Suppressor macrophage treated with lipopolysaccharide for 4 hours (primary cell): Measurements from ENCODE around the gene NLRC5.
"Not testable (repeated sequence)": the region's sequence is repeated elsewhere in the genome, so short reads cannot be mapped to it uniquely, and the experiment has no call there.

Source experiments
- DNase-seq: peaks from one replicate; pipeline ENCODE4 v3.0.0-alpha.2; 2020

Gene NLRC5

DNA sequence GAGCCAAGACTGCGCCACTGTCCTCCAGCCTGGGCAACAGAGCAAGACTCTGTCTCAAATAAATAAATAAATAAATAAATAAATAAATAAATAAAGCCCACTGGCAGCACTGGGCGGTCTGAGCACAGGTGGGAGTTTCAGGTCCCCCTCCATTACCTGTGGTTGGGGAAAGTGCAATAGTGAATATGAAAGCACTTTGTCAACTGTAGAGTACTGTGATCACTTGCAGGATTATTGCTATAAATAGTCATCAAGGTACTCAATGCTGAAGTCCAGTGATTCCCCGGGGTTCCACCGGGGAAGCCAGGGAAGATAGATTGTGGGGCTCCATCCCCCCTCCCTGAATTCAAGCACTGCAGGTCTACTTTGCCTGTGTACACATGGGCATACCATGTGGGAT, 60.3 kb downstream of the NLRC5 start:
- DNase-seq: no peak

DNA sequence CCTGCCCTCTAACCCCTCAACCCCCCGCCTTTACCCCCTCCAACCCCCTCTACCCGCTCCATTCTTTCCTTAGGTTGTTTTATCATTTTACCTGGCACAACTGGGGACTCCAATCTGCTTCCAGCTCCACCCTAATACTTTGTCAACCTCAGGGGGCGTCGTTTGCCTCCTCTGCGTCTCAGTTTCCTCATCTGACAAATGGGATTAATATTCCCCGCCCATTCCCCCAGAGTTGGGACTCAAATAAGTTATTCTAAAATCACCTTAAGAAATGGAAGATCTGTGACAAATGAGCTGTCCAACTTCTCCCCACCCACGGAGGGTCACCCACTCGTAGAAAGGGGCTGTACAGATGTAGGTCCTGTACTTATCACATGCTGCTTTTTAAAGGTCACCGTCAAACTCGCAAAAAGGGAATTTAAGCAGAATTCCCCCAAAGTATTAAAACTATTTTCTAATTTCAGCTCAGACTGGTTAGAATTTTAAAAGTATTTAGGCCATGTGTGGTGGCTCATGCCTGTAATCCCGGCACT, 62.4 kb downstream of the NLRC5 start:
- peak; percentile 64 for DNase-seq

DNA sequence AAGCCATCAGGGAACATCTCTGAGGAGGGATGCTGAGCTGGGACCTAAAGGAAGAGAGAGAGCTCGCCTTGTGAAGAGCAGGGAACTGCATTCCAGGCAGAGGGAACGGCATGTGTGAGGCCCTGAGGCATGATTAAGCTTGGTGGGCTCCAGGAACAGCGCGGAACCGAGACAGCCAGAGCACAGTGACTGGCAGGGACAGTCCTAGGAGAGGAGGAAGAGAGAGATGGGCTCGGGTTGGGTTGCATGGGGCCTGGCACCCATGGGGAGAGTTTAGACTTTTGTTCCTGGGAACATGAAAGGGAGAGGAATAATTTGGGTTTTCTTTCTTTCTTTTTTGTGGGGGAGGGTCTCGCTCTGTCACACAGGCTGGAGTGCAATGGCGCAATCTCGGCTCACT, 63.8 kb downstream of the NLRC5 start:
- DNase-seq: no peak

DNA sequence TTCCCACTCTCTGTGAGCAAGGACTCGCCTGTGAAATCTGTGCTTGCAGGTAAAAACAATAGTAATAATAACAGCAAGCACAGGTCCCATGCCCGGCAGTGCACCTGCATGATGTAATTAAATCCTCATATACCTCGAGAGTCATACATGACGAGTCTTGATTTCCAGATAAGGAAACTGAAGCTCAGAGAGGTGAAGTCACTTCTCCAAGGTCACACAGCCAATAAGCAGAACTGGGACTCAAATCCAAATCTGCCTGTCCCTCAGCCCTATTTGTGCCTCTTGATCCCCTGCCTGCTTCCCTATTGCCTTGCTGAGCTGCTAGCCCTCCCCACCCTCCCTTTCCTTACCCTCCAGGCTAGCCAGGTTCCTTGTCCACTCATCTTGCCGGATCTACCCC, 65.0 kb downstream of the NLRC5 start:
- DNase-seq: no peak

DNA sequence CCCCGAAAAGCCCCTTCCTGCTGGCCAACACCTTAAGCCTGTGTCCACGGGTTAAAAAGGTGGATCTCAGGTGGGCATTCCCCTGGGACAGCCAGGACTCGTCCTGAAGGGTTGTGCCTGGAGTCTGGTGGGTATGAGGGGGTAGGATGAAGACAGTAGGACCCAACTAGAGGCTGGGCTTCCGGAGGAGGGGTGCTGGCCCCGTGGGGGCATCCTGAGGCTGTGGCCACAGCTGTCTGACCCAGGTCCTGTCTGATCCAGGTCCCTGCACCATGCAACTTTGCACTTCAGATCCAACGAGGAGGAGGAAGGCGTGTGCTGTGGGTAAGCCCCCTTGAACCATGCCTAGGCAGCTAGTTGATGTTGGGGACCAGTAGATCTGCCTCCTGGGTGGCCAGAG, 65.4 kb downstream of the NLRC5 start:
- DNase-seq: no peak

DNA sequence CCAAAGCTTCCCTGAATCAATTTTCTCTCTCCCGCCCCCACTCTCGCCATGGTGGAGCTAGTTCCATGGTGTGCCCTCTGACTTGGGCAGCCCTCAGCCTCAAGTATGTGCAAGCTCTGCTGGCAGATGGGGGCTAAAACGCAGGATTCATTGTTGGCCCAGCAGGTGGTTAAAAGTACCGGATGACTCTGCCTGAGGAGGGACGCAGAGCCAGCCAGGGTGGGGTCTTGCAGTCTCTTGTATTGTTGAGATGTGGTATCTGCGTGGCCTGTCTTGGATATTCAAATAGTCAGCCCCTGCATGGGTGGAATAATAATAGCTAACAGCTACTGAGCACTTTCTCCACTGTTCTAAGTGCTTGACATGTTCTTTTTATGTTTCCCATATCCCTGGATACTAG, 66.3 kb downstream of the NLRC5 start:
- no peak for DNase-seq

DNA sequence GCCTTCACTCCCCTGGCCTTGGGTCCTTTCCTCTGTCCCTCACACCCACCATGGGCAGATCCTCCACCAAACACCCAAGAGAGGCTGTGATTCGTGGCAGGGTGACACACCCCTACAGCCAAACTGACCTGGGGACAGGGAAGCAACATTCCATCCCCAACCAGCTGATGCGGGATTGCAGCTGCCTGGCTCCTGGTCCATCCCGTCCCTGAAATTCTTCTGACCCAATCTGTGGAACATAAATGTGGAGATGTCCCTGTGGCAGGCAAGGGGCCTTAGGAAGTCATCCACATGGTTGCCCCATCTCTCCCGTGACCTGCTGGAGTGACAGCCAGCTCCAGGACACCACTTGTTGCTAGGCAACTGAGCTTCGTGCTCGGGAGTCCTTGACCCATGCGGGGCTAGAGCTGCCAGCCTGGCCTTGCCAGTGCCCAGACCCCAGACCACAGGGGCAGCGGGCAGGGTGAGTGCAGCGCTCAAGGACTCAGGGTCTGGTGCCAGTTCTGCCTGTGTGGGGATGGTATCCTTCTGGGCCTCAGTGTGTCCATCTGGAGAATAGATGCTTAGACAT, 69.0 kb downstream of the NLRC5 start:
- DNase-seq: no peak

DNA sequence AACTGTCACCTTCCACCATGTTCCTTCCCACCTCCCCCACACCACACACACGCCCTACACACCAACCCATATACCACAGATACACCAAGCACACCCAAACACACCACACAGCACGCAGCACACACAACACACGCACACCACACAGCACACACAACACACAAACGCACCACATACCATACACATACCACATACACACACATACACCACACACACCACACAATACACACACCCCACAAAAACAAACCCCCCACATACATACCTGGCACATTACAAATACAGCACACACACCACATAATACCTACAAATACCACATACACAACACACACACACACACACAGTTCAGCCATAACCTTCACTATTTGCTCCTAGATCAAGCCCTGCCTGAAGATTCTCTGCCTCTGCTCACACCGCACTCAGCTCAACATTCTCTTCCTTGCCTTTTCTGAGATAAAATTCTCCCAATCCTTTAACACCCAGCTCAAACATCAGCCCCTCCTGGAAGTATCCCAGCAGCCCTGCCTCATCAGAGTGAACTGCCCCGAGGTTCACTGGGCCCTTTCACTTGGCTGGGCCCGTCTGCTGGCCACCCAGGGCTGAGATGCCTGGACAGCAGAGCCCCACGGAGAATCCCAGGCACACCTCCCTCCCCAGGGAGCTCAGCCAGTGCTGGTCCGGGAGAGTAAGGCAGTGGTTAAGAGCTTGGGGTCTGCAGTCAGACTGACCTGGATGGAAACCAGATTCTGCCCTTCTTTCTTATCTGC, 71.1 kb downstream of the NLRC5 start:
- DNase-seq: no peak

DNA sequence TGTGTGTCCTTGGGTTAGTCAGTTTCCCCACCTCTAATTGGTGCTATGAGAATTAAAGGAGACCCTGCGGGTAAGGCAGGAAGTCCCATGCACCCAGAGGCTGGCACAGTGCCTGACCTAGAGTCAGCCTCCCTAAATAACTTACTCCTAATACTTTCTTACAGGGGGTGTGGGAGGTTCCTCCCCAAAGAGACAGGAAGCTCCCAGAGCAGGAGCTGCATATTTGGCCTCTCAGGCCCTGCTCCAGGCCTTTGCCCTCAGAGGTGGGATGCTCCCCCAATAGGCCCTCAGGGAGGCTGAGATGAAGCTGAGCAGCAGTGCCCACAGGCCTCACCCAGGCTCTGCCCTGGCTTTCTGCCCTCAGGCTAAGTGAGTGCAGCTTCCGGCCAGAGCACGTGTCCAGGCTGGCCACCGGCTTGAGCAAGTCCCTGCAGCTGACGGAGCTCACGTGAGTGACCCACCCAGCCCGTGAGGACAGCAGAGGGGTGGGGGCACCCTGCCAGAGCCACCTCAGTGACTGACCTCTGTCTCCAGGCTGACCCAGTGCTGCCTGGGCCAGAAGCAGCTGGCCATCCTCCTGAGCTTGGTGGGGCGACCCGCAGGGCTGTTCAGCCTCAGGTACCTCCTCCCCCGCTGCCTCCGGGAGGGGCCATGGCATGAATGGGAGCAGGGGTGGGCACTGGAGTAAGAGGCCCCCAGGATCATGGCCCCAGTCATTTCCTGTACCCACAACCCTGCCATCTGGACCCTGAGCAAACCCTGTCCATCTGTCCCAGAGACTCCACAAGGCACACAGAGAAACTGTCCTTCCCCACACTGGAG, 71.9 kb downstream of the NLRC5 start:
- DNase-seq: peak; percentile 58

DNA sequence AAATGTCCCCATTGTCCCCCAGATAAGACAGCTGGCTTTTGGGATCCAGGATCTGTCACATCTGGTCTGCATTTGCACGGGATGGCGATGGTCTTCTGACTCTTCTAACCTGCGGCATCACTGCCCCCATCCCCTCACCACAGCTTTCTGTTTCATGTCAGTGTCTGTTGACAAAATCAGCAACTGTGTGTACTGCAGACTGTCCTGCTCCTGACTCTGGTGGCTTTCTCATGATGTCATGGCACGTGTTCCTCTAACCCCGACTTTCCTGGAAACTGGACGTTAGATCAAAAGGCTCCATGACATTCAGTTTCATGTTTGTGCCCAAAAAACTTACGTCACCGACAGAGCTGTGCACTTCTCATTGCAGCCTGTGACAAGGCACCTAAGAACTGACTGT, 73.0 kb downstream of the NLRC5 start:
- DNase-seq: peak; percentile 88

DNA sequence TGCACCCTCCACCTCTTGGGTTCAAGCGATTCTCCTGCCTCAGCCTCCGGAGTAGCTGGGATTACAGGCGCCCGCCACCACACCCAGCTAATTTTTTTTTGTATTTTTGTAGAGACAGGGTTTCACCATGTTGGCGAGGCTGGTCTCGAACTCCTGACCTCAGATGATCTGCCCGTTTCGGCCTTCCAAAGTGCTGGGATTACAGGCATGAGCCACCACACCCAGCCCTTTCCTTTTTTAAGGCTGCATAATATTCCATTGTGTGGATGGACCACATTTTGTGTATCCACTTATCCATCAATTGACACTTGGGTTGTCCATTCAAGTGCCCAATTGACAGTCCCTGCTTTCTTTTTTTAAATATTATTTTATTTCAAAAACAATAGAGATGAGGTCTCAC, 73.8 kb downstream of the NLRC5 start:
- not testable (repeated sequence) for DNase-seq

DNA sequence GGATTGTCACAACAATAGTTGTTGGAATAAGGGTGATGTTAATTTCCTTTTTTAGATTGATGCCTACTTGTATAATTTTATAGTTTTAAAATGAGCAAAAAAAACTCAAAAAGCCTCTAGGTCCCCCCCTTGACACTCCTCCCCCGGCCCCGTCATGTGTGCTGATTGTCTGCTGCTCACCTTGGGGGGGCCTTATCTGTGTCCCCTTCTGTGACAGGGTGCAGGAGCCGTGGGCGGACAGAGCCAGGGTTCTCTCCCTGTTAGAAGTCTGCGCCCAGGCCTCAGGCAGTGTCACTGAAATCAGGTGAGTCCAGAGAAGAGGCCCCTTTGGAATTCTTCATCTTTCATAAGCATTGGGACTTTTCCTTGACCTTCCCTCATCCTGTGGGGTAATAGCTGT, 75.6 kb downstream of the NLRC5 start:
- DNase-seq: no peak

DNA sequence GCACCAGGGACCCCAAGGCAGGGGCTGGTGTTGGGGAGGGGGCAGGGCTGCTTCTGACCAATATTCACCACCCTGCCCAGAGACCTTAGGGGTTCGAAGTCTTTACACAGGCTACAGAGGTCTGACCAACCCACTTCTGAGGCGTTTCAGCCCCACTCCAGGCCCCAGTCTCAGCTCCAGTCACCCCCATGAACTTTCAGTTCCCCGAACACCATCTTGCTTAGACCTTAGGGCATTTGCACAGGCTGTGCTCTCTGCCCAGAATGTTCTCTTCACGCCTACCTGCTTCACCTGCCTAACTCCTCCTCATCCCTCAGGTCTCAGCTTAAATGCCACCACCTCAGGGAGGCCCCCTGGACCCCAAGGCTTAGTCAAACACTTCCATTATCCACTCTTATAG, 77.3 kb downstream of the NLRC5 start:
- DNase-seq: no peak

DNA sequence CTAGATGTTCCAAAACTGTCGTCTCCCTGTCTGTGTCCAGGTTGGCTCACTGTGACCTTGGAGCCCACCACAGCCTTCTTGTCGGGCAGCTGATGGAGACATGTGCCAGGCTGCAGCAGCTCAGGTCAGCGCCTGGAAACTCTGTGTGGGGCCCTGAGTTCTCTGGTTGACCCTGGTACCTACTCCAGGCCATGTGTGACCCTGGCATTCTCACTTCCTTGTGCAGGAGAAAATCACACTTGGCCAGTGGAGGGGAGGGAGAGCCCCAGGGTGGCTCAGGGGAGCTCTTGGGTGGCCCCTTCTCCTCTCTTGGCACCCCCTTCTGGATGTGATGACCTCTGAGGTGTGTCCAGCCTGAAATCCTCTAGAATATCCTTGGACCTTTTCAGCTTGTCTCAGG, 78.0 kb downstream of the NLRC5 start:
- no peak for DNase-seq

DNA sequence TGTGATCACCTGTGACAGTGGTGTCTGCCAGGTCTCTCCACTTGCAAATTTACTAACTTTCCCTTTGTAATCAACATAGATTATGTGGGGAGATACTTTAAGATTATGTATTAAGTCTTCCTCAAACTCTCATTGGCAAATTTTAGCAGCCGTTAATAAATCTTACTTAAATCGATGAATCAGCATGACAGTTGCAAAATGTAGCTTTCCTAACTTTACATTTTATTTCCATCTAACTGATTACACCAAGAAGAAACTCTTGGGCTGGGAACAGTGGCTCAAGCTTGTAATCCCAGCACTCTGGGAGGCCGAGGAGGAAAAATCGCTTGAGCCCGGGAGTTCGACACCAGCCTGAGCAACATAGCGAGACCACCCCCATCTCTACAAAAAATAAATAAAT, 79.7 kb downstream of the NLRC5 start:
- DNase-seq: peak; percentile 32

DNA sequence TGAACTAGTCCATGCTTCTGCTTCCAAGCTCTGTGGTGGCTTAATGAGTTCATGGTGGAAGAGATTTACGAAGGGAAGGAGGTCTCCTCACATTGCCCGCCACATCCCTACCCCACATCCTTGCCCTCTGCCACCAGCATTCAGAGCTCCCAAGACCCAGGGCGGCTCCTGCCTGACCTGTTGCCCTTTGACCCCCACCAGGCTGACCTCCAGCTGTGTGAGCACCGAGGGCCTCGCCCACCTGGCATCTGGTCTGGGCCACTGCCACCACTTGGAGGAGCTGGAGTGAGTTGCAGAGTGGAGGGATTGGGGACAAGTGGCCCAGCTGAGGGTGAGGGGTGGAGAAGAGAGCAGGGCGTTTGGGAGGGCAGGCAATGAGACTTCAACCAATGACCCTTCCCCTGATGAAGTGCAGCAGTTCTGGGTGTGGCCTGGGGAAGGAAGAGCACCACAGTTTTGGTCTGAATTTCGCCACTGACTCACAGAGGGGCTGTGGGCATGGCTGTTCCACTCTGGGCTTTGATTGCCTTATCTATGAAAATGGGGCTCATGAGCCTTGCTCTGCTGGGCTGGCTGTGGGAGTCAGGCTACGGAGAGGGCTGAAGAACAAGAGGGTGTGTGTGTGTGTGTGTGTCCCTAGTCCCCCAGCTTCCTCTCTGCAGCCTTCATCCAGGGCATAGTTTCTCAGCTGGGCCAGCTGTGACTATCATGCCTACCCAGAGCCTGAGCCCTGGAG, 80.4 kb downstream of the NLRC5 start:
- peak; percentile 54 for DNase-seq

DNA sequence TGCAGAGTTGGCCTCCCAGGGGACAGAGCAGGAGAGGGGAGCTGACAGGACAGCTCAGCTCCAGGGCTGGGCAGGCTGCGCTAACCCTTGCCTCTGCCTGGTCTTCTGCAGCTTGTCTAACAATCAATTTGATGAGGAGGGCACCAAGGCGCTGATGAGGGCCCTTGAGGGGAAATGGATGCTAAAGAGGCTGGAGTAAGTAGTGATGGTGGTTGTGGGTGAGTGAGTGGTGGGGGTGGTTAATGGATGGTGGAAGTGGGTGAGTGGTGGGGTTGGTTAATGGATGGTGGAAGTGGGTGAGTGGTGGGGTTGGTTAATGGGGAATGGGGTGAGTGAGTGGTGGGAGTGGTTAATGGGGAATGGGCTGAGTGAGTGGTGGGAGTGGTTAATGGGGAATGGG, 81.1 kb downstream of the NLRC5 start:
- no peak for DNase-seq

DNA sequence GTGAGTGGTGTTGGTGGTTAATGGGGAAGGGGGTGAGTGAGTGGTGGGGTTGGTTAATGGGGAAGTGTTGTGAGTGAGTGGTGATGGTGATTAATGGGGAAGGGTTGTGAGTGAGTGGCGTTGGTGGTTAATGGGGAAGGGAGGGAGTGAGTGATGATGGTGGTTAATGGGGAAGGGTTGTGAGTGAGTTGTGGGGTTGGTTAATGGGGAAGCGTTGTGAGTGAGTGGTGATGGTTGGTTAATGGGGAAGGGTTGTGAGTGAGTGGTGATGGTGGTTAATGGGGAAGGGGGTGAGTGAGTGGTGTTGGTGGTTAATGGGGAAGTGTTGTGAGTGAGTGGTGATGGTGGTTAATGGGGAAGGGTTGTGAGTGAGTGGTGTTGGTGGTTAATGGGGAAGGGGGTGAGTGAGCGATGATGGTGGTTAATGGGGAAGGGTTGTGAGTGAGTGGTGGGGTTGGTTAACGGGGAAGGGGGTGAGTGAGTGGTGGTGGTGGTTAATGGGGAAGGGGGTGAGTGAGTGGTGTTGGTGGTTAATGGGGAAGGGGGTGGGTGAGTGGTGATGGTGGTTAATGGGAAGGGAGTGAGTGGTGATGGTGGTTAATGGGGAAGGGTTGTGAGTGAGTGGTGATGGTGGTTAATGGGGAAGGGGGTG, 81.8 kb downstream of the NLRC5 start:
- peak; percentile 43 for DNase-seq

DNA sequence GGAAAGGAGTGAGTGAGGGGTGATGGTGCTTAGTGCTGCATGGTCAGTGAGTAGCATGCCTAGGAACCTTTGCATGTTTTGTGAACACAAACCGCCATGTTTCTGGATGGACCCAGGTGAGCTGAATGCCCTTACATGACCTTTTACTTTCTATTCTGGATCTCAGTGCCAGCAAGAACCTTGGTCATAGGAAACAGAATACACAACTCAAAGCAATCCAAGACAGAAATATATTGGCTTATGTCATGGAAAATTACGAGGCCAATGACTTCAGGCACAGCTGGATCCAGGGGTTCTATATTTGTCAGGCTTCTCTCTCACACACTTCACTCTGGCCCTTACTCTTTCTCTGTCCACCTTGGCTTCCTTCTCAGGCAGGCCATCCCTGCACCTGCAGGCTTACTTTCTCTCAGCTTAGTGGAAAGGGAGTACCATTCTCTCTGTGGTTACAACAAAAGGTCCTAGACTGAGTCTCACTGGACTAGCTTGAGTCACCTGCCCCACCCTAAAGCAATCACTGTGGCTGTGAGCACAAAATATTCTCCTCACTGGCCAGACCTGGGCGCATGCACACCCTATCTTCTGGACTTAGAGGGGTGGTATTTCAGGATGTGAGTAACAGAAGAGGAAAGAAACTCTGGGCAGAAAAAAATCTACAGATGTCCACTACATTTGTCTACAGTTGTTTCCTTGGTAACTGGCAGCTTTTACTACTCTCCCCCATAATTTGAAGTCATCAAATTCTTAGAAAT, 82.7 kb downstream of the NLRC5 start:
- no peak for DNase-seq

DNA sequence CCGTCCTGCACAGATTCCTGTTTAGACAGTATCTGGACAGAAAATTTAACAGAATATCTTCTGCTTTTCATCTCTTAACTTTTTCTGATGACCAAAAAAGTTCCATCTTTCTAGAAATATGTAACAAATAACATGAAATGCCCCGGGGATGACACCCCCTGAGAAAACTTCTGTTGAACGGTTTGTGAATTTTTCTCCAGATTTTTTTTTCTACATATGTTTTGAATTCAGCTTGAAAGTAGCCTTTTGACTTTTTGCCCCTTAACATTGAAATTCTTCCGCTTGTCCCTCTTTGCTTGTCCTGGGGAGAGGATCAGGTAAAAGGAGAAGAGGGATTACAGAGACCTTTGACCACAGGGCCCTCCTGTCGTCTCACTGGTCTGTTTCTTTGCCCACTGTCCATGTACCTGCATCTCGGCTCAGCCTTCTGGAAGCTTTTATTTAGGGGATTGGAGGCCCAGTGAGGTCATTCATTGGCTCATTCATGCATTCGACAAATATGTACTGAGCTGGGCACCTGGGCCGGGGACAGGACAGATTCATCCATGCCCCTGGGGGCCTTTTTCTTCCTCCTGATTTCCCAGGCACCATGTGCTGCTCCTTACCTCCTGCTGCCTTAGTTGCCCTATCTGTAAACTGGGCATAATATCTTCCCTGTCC, 83.4 kb downstream of the NLRC5 start:
- no peak for DNase-seq

DNA sequence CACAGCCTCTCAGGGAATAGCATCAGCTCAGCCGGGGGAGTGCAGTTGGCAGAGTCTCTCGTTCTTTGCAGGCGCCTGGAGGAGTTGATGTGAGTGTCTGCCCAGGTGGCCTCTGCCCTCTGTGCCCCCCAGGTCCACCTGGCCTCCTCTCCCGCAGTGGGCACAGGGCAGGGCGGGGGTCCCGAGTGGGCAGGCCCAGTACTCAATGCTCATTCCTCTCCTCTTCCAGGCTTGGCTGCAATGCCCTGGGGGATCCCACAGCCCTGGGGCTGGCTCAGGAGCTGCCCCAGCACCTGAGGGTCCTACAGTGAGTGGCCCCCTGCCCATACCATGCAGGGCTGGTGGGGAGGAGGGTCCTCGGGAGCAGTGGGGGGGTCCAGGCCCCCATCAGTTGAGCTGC, 88.4 kb downstream of the NLRC5 start:
- DNase-seq: no peak
